GM12878 (cell line): Measurements from ENCODE around the gene C1QC. TPM values are rescaled to one million over a fixed set of nuclear protein-coding genes. Genes with fewer than 3 reads are reported as not detected.

ENCODE experiments used
- ATAC-seq: fragments of 200-7000 bp; cut with Tn5 transposase; 3 replicates; pipeline ENCODE4 v1.9.1; 2020; ENCODE audit warnings: mild to moderate bottlenecking, moderate library complexity
- BruUV-seq: library from RNA; stranded (reverse); fragments of 400-500 nt; replicated peaks from 2 replicates; lab custom pipeline; 2021; lab: Mats Ljungman, UMichigan
- CTCF ChIA-PET: fragments of 300-600 bp; sonication (Branson Sonifier 250); formaldehyde crosslinking; extraction: SDS; loops from one replicate; lab custom pipeline; 2021; ENCODE audit warnings: inconsistent platforms; lab: Yijun Ruan, JAX
- POLR2A ChIA-PET: fragments of 350-600 bp; formaldehyde crosslinking; extraction: SDS; loops from one replicate; lab custom pipeline; 2021; ENCODE audit warnings: inconsistent platforms; lab: Charles Lee
- RAD21 ChIA-PET: fragments of 300-600 bp; sonication (Branson Sonifier 250); formaldehyde crosslinking; loops from one replicate; lab custom pipeline; 2023; ENCODE audit warnings: antibody characterized with exemption; ENCODE audit not compliant: unreplicated experiment; lab: Charles Lee
- SMC1A ChIA-PET: fragments of 300-600 bp; sonication (Branson Sonifier 250); formaldehyde crosslinking; loops from one replicate; lab custom pipeline; 2023; ENCODE audit not compliant: unreplicated experiment, uncharacterized antibody; lab: Charles Lee
- DNase-seq: peaks from one replicate; pipeline ENCODE4 v3.0.0-alpha.2; 2011; ENCODE audit warnings: low read depth, low spot score
- FAIRE-seq: peaks from 3 replicates; lab custom pipeline; 2011; peaks lifted over from hg19 to GRCh38; lab: Jason Lieb, UNC
- H2AFZ ChIP-seq: 2 replicates; pipeline ENCODE4 v1.6.0; 2011; ENCODE audit warnings: low read depth, low read length, control low read depth; ENCODE audit not compliant: control insufficient read depth
- H3K27ac ChIP-seq: 2 replicates; pipeline ENCODE4 v1.5.1; 2011; ENCODE audit warnings: control low read depth; ENCODE audit not compliant: control insufficient read depth, insufficient read depth
- H3K27me3 ChIP-seq, 2 experiments: replicated peaks in 1 of 2; 2 replicates each; pipeline versions ENCODE4 v1.6.0 to v1.6.1; 2011; ENCODE audit warnings: low read length in 1 of 2; ENCODE audit not compliant: control insufficient read depth in 2 of 2, insufficient read depth in 2 of 2
- H3K36me3 ChIP-seq, 2 experiments: 2 replicates each; pipeline ENCODE4 v1.5.1; 2011; ENCODE audit warnings: low read length in 1 of 2; ENCODE audit not compliant: control insufficient read depth in 2 of 2, insufficient read depth in 2 of 2
- H3K4me1 ChIP-seq: 2 replicates; pipeline ENCODE4 v1.6.1; 2011; ENCODE audit warnings: mild to moderate bottlenecking, low read length, moderate library complexity, mixed read lengths; ENCODE audit not compliant: control insufficient read depth, insufficient read depth
- H3K4me2 ChIP-seq: 2 replicates; pipeline ENCODE4 v1.6.0; 2011; ENCODE audit warnings: control low read depth; ENCODE audit not compliant: control insufficient read depth, insufficient read depth
- H3K4me3 ChIP-seq: fragments of 200-600 bp; sonication (generic); 2 replicates; pipeline ENCODE4 v1.5.1; 2016
- H3K79me2 ChIP-seq: 2 replicates; pipeline ENCODE4 v1.6.0; 2011; ENCODE audit warnings: low read length; ENCODE audit not compliant: control insufficient read depth, insufficient read depth
- H3K9ac ChIP-seq: 2 replicates; pipeline ENCODE4 v1.8.0; 2011; ENCODE audit warnings: low read length, control low read depth, mixed read lengths; ENCODE audit not compliant: control insufficient read depth, insufficient read depth
- H3K9me3 ChIP-seq: replicated peaks from 3 replicates; pipeline ENCODE4 v1.5.1; 2011; ENCODE audit warnings: mild to moderate bottlenecking, low read length; ENCODE audit not compliant: control insufficient read depth, insufficient read depth
- H4K20me1 ChIP-seq: 2 replicates; pipeline ENCODE4 v1.6.0; 2011; ENCODE audit not compliant: control insufficient read depth, insufficient read depth
- BHLHE40 ChIP-seq, 2 experiments: fragments of 450-650 bp in 1 of 2; IDR thresholded peaks; 2 replicates each; pipeline ENCODE4 v1.6.1; 2011 to 2017; ENCODE audit warnings: low read depth in 2 of 2, borderline replicate concordance in 1 of 2, improper control_type of control experiment in 1 of 2, low read length in 1 of 2, mild to moderate bottlenecking in 1 of 2
- CBX5 ChIP-seq: sonication (generic); IDR thresholded peaks from 2 replicates; pipeline ENCODE4 v1.6.1; 2016; ENCODE audit warnings: low read depth, moderate library complexity, mild to moderate bottlenecking, inconsistent platforms
- DPF2 ChIP-seq: fragments of 450-650 bp; IDR thresholded peaks from 2 replicates; pipeline ENCODE4 v1.6.1; 2017; ENCODE audit warnings: mild to moderate bottlenecking
- EP300 ChIP-seq, 2 experiments: fragments of 150-350 bp in 1 of 2; IDR thresholded peaks; 2 replicates each; pipeline ENCODE4 v1.6.1; 2011 to 2012; ENCODE audit warnings: low read depth in 2 of 2, low read length in 2 of 2, borderline replicate concordance in 1 of 2, improper control_type of control experiment in 1 of 2, inconsistent platforms in 1 of 2; ENCODE audit not compliant: control insufficient read depth in 1 of 2
- GATAD2B ChIP-seq: fragments of 450-650 bp; conservative IDR thresholded peaks from 2 replicates; pipeline ENCODE4 v1.6.1; 2017; ENCODE audit warnings: low read depth, mild to moderate bottlenecking, moderate library complexity
- IRF4 ChIP-seq: IDR thresholded peaks from 2 replicates; pipeline ENCODE4 v1.6.1; 2011; ENCODE audit warnings: low read depth, low read length
- MYB ChIP-seq: fragments of 150-350 bp; IDR thresholded peaks from 2 replicates; pipeline ENCODE4 v1.6.1; 2014; ENCODE audit warnings: mild to moderate bottlenecking, low read depth, low read length, borderline replicate concordance
- PKNOX1 ChIP-seq: fragments of 450-650 bp; IDR thresholded peaks from 2 replicates; pipeline ENCODE4 v1.6.1; 2016; ENCODE audit warnings: mild to moderate bottlenecking
- RB1 ChIP-seq: fragments of 450-650 bp; formaldehyde crosslinking; IDR thresholded peaks from 2 replicates; pipeline ENCODE4 v1.6.1; 2017; ENCODE audit warnings: mild to moderate bottlenecking, borderline replicate concordance
- RUNX3 ChIP-seq: IDR thresholded peaks from 2 replicates; pipeline ENCODE4 v1.6.1; 2012; ENCODE audit warnings: low read length, inconsistent platforms
- SIX5 ChIP-seq: IDR thresholded peaks from 2 replicates; pipeline ENCODE4 v1.6.1; 2011; ENCODE audit warnings: mild to moderate bottlenecking, low read depth, low read length, moderate library complexity; ENCODE audit not compliant: severe bottlenecking
- STAT3 ChIP-seq: IDR thresholded peaks from 2 replicates; pipeline ENCODE4 v1.6.1; 2011; ENCODE audit warnings: low read depth, low read length, improper control_type of control experiment
- ZBED1 ChIP-seq: IDR thresholded peaks from 2 replicates; pipeline ENCODE4 v1.6.1; 2016; ENCODE audit warnings: borderline replicate concordance
- ZNF24 ChIP-seq: fragments of 450-650 bp; IDR thresholded peaks from 2 replicates; pipeline ENCODE4 v1.6.1; 2017; ENCODE audit warnings: antibody characterized with exemption, mild to moderate bottlenecking
- WGBS: methylation state at CpG from one replicate; pipeline ENCODE4 v1.1.6; 2016; ENCODE audit warnings: low lambda C conversion rate; ENCODE audit not compliant: insufficient replicate concordance, insufficient coverage; ENCODE audit errors: missing lambda C conversion rate; 5-methylcytosine and 5-hydroxymethylcytosine counted together
- in situ Hi-C: fragments of 300-500 bp; cut with MboI; formaldehyde crosslinking; loops from 9 replicates; pipeline ENCODE4 v1.14.3; 2018; ENCODE audit warnings: mixed read lengths
- intact Hi-C: fragments of 100-400 bp; cut with micrococcal nuclease; formaldehyde crosslinking; loops from one replicate; pipeline ENCODE4 v1.14.2; 2022; ENCODE audit not compliant: unreplicated experiment
- polyA plus RNA-seq, 11 experiments: library from polyadenylated mRNA; depleted of rRNA in 4 of 11; unstranded in 6 of 11; stranded (reverse) in 5 of 11; fragments of >200 nt; fragmentation: Nextera tagmentation in 4 of 11; fragmentation: Illumina TruSeq in 1 of 11; extraction: Ambion mirVana in 4 of 11; extraction: Trizol in 1 of 11; gene quantifications; 1 replicate in 1 of 11; 2 replicates in 10 of 11; pipeline versions ENCODE4 v1.2.1 to v1.2.3, GENCODE V29; 2011 to 2016; ENCODE audit warnings: inconsistent platforms in 2 of 11, missing spikeins in 2 of 11, low read depth in 1 of 11
- total RNA-seq, 4 experiments: library from RNA; depleted of rRNA in 3 of 4; stranded (reverse); fragments of >200 nt in 3 of 4; fragmentation: Illumina TruSeq in 1 of 4; extraction: Trizol in 1 of 4; gene quantifications; 2 replicates each; pipeline versions ENCODE4 v1.2.1 to v1.2.3, GENCODE V29; 2013 to 2021
- TF ChIP-seq, protein P1 (sequence below): IDR thresholded peaks from 2 replicates; pipeline ENCODE4 v1.6.1; 2012; ENCODE audit warnings: low read depth, low read length, improper control_type of control experiment

Gene C1QC
- total and polyA plus RNA-seq, 10 of the 15 experiments (the other 5 are each of a cell fraction or from before 2014, with no cell fraction given) = 0.74 TPM; not detected in 9

DNA sequence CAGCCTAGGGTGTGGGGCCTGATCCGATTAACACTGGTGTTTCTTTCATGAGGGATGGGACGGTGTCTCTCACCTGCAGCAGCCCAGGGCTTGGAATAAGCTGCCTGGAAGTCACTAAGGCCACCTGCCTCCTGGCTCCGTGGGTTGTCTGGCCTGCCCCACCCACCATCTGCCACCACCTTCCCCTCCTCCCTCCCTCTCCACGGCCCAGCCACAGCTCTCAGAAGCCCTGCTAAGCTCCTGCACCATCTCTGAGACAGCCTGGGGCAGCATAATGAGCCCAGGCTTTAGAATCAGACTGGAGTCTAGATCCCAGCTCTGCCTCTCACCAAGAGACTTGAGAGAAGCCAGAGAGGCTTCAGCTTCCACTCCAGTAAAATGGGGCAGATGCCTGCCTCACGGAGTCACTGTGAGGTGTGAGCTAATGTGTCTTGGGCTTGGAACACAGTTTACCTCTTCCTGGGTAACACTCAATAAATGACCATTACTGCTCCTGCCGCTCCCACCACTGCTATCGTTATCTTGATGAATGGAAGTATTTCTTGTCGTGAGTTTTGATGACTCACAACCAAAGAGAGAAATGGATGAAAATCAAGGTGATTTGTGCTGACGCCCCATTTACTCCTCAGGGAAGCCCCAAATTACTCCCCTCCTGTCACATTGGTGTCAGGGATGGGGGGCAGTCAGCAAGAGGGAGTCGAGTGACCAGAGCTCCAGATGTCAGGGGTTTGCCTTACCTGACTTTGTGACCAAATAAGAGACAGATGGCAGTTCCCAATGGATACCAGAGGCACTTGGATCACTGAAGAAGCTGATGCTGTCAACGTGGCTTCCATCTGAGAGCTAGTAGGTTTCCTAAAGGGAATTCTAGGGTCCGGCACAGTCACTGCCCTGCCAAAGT is 30.5 kb upstream of the C1QC start:
- Histone ChIP-seq H3K4me3 (no peak overlapping the region), H2AFZ (no peak overlapping the region), H3K9ac (no peak overlapping the region), H3K9me3 (no peaks in the 10 kb centered on the region), H4K20me1 (no peaks in the 10 kb centered on the region; the same call in 1 of the 2 replicates), H3K4me1 (no peaks in the 10 kb centered on the region), H3K79me2 (no peaks in the 10 kb centered on the region), H3K36me3 (no peaks in the 10 kb centered on the region), H3K27me3 (peaks cover 0 to 1% of the 10 kb centered on the region in 2 experiments; a peak in 2 of 4 replicates), H3K4me2 (no peak overlapping the region), H3K27ac (no peak overlapping the region)
- RAD21 ChIA-PET = no interaction called here
- in situ Hi-C loops (no loop called here), intact Hi-C loops (no loop called here)
- DNase-seq = no peak
- SMC1A ChIA-PET = no interaction called here
- ATAC-seq = no peak
- no peak for FAIRE-seq
- POLR2A ChIA-PET = no interaction called here
- WGBS = 15% methylated on average over 12 of the region's 12 CpGs
- CTCF ChIA-PET = no interaction called here
- TF ChIP-seq BHLHE40 (IDR thresholded peaks at IDR 0.05; ENCODE audit: borderline replicate concordance in 1 of 2, low read depth in 2 of 2, low read length in 1 of 2) = no peak
- no peak for TF ChIP-seq SIX5
- TF ChIP-seq GATAD2B = no peak
- no peak for TF ChIP-seq PKNOX1
- TF ChIP-seq EP300 (IDR thresholded peaks at IDR 0.05; ENCODE audit: borderline replicate concordance in 1 of 2, control insufficient read depth in 1 of 2, low read depth in 2 of 2, low read length in 2 of 2) = no peak
- TF ChIP-seq RUNX3 = no peak
- TF ChIP-seq ZNF24 = no peak
- no peak for TF ChIP-seq ZBED1
- TF ChIP-seq STAT3 = no peak
- no peak for TF ChIP-seq CBX5
- TF ChIP-seq, protein P1, sequence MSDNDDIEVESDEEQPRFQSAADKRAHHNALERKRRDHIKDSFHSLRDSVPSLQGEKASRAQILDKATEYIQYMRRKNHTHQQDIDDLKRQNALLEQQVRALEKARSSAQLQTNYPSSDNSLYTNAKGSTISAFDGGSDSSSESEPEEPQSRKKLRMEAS = no peak
- TF ChIP-seq DPF2 = no peak
- no peak for TF ChIP-seq RB1
- TF ChIP-seq IRF4 = no peak
- no peak for TF ChIP-seq MYB
- no TSS peak for BruUV-seq
